SIG-M5 (cell line): ENCODE measurements around the gene ARHGEF17.

ENCODE experiments used
- DNase-seq: peaks from one replicate; lab custom pipeline; 2025; lab: John Stamatoyannopoulos, UW

Gene ARHGEF17

DNA sequence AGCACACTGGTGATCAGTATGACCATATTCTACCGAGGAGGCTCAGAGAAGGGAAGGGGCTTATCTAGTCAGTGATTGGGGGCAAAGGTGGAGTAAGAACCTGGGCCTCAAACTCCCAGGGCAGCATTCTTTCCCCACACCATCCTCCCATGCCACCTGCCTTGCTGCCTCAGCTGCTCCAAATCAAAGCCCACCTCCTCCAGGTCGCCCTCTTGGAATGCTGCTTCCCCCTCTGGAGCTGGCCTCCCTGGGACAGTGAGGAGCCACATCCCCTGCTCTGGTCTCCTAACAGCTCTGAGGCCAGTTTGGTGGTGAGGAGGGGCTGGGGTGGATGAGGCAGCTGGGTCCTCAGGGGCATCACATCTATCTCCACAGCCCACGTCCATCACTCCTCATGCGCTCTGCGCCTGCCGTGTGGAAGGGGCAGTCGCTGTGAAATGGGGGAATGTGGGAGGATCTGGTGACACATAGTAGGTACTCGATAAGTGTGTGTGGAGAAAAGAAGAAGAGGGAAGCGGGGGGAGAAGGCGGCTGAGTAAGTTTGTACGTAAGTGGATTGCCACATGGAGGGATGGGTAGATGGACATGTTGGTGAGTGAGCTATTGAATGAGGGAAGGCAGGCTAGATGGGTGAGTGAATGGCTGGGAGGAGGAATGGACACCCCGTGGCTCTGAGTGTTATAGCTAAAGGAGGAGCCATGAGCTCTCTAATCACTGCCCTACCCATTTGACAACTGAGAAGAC is 16.1 kb upstream of the ARHGEF17 start:
- DNase-seq, result no peak

DNA sequence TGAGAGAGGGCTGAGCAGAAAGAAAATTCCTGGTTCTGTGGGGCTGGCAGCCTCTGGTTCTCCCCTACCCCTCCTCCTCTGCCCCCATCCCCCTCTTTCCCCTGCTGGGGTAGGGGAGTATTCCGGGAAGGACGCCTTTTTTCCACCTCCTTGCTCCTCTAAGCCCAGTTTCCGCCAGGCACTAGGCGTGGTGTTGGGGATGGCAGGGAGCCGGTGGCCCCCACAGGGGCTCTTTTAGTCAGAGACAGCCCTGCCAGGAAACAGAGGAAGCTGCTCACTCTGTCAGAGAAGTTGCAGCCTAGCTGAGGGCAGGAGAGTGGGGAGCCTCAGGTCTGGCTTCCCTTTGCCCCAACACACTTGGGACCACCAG is 15.6 kb upstream of the ARHGEF17 start:
- no peak for DNase-seq

DNA sequence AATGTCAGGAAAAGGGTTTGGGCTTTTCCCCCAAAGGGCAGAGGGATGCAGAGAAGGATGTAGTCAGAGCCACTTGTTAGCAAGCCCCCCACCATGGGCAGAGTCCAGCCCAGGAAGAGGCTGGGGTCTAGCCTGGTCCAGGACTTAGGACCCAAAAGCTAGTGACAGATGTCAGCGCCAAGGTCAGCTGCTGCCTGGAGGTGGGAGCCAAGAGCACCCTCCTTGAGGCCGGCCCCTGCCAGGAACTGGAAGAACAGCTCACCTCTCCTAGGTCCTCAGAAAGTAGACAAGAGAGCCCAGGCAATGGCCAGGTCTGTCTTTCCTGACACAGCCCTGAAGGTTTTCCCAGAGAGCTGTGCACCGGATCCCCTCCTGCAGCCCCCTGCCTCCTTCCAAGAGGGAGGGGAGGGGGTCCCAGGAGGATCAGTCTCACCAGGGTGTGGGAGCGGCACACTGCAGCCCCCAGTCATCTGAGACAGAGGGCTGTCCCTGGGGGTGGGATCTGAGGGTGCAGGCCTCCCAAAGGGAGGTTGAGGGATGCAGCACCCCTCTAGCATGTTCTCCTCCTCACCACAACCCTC is 14.6 kb upstream of the ARHGEF17 start:
- no peak for DNase-seq

DNA sequence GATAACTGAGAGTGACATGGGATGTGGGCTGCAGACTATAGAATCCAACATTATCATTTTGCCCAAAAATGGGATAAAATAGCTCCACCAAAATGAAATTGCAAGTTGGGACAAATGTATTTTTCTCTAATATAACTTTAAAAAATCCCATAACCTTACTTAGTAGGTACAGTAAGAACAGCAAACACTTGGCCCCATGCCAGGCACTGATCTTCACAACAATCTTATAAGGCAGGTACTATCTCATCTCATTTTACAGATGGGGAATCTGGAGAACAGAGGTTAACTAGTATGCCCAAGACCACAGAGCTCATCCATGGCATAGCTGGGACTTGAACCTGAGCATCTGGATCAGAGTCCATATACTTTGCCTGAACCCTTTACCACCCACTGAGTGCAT is 13.5 kb upstream of the ARHGEF17 start:
- no peak for DNase-seq

DNA sequence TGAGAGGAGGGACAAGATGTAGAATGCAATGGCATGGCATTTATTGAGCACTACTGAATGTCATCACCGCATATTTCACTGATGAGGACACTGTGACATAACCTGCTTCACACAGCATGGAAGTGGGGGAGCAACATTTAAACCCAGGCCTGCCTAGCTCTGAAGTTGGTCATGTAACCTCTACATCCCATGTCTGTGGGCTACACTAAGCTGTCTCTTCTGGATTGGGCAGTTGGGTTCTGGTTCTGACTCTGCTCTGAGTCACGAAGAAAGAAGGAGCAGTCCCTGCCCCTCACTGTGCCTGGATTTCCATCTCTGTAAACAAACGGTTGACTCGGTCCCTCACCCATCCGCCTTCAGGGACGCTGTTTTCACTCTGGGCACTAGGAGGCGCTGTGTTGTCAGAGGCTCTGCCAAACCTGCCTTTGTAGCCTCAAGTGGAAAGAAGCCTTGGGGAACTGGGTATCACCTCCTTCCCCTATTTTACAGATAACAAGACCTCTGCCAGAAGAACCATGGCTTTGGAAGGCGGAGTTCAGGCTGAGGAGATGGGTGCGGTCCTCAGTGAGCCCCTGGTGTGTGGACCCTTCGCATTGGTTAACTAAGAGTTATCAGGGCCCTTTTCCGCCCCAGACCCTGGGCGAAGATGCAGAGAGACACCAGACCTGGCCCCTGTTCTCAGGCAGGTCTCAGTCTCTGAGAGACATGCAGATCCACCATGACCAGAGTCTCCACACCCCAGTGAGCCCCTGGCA is 12.7 kb upstream of the ARHGEF17 start:
- DNase-seq, result no peak

DNA sequence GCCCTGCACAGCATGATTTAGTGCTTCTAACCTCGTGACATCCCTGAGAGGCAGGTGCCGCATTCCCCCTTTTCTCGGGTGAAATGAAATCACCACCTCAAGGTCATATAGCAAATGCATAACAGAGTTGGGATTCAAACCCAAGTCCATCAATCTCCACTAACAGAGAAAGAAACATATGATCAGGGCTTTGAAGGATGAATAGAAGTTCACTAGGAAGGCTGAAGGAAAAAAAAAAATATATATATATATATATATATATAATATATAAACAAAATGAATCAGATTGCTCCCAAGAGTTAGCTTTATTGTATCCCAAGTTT is 12.1 kb upstream of the ARHGEF17 start:
- DNase-seq, result no peak

DNA sequence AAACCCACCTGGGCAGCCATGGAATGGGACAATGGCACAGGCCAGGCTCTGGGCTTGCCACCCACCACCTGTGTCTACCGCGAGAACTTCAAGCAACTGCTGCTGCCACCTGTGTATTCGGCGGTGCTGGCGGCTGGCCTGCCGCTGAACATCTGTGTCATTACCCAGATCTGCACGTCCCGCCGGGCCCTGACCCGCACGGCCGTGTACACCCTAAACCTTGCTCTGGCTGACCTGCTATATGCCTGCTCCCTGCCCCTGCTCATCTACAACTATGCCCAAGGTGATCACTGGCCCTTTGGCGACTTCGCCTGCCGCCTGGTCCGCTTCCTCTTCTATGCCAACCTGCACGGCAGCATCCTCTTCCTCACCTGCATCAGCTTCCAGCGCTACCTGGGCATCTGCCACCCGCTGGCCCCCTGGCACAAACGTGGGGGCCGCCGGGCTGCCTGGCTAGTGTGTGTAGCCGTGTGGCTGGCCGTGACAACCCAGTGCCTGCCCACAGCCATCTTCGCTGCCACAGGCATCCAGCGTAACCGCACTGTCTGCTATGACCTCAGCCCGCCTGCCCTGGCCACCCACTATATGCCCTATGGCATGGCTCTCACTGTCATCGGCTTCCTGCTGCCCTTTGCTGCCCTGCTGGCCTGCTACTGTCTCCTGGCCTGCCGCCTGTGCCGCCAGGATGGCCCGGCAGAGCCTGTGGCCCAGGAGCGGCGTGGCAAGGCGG is 11.4 kb upstream of the ARHGEF17 start:
- DNase-seq, result no peak

DNA sequence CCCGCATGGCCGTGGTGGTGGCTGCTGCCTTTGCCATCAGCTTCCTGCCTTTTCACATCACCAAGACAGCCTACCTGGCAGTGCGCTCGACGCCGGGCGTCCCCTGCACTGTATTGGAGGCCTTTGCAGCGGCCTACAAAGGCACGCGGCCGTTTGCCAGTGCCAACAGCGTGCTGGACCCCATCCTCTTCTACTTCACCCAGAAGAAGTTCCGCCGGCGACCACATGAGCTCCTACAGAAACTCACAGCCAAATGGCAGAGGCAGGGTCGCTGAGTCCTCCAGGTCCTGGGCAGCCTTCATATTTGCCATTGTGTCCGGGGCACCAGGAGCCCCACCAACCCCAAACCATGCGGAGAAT is 10.9 kb upstream of the ARHGEF17 start:
- DNase-seq, result no peak

DNA sequence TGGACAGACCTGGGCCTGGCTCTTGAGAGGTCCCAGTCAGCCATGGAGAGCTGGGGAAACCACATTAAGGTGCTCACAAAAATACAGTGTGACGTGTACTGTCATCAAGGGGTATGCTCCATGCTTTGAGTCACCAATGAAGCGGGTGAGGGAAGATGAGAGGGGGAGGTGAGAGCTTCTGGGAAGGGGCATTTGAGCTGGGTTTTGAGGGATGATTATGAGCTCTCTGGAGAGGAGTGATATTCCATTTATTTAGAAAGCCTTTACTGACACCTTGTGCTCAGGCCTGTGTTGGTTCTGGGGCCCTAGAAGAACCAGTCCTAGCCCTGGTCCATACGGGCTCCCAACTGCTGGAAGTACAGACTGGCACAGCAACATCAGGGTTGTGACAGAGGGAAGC is 10.4 kb upstream of the ARHGEF17 start:
- DNase-seq, result no peak

DNA sequence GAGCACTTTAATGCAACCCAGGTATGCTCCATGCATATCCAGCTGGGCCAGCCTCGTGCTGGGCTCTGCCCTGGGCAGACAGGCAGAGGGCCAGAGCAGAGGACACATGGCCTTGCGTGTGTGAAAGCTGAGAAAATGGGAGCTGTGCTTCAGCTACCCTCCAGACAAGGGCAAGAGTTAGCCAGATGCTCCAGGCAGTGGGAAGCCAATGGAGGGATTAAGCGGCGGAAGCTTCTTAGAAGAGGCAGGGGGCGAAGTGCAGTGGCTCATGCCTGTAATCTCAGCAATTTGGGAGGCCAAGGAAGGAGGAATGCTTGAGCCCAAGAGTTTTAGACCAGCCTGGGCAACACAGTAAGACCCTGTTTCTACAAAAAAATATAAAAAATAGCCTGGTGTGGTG is 9.8 kb upstream of the ARHGEF17 start:
- no peak for DNase-seq

DNA sequence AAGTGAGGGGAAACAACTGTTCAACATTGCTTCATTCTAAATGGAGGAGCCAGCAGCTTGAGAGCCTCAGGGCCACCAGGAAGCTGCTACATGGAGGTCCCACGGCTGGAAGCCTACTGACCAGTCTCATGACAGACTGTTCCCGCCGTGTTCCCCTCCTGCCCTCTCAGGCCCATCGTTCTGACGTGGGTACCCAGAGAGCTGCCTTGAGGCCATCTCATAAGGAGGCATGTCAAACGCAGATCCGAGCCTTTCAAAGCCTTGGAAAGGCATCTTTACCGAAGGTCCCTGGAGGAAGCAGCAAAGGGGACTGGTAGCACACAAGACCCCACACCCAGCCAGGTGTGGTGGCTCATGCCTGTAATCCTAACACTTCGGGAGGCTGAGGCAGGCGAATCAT is 8.3 kb upstream of the ARHGEF17 start:
- no peak for DNase-seq

DNA sequence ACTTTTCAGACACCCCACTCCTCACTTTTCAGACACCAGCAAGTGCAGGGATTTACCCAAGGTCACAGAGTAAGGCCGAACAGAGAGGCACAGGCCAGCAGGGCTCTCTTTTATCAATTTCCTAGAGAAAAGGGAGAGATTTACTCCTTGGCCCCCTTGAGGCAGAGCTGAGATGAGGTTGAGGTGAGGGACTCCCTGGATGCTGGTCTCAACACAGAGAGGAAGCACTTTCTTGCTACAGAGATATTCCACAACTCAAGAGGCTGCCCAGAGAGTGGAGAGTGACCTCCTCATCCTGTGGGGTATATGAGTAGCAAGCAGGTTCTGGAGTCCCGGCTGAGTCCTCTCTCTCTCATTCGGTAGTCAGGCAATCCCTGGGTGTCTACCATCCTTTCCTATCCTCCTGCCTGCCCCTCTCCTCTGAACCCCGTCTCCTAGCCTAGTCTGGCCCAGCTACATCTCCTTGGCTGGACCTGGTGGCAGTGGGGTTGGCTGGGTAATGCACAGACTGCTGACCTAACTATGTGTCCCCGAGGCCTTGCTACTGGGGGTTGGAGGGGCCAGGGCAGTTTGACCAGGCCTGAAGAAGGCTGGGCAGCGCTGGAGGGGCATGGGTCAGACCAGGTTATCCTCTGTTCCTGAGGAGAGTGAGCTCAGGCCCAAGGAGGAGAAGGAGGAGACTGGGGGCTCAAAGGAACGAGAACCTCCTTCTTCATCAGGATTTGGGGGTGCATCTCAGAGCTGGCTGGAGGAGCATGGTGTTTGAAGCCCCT is 1.8 kb upstream of the ARHGEF17 start:
- DNase-seq, result no peak

DNA sequence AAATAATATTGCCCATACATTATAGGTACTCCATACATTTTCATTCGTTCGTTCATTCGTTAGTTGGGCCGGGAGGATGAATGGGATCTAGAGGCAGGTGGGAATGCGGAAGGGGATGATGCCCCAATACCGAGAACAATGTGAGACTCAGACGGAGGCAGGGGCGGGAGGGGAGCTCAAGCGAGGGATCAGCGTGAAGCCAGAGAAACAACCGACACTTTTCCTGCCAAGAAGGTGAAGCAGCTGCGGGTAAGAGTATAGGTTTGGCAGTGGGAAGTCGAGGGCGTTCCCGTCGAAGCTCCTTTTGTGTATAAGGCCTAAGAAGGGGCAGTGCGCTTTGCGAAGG is 1.1 kb upstream of the ARHGEF17 start:
- no peak for DNase-seq

DNA sequence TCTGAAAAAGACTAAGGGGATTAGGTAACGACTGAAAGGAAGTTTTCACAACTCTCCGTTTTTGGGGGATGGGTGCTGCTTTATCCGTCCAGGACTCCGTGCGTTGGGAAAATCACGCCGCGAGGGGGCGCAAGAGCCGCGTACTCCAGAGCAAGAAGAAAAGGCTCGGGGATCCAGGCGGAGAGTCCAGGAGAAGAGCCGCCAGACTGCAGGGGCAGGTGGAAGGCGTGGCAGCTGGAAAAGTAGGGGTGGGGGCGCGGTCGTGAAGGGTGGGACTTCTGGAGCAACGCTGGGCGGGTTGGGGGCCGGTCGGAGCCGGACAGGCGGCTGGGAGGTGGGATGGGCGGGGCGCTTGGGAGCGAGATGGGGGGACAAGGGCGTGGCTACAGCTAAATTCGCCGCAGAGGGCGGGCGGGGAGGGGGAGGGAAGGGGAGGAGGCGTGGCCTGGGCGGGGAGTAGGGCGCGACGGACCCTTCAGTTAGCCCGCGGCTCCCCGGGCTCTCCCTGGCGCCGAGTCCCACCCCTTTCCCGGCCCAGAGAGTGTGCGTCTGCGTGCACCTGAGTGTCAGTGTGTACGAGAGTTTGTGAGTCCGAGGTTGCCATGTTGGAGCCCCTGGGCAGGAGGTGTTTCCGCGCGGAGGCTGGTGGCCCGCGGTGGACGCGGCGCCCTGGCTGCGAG is 613 bp upstream of the ARHGEF17 start:
- peak; percentile 65 for DNase-seq

DNA sequence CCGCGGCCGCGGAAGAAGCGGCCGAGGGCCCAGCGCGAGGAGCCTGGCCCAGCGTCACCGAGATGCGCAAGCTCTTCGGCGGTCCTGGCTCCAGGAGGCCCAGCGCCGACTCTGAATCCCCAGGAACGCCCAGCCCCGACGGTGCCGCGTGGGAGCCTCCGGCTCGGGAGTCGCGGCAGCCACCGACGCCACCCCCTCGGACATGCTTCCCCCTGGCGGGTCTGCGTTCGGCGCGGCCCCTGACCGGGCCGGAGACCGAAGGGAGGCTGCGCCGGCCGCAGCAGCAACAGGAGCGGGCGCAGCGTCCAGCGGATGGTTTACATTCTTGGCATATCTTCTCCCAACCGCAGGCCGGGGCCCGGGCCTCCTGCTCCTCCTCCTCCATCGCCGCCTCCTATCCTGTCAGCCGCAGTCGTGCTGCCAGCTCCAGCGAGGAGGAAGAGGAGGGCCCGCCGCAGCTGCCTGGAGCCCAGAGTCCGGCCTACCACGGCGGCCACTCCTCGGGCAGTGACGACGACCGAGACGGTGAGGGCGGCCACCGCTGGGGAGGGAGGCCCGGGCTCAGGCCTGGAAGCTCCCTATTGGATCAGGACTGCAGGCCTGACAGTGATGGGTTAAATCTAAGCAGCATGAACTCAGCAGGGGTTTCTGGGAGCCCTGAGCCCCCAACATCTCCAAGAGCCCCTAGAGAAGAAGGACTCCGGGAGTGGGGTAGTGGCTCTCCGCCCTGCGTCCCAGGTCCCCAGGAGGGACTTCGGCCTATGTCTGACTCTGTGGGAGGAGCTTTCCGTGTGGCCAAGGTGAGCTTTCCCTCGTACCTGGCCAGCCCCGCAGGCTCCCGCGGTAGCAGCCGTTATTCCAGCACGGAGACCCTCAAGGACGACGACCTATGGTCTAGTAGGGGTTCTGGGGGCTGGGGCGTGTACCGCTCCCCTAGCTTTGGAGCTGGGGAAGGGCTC is 1.2 kb downstream of the ARHGEF17 start:
- DNase-seq, result no peak

DNA sequence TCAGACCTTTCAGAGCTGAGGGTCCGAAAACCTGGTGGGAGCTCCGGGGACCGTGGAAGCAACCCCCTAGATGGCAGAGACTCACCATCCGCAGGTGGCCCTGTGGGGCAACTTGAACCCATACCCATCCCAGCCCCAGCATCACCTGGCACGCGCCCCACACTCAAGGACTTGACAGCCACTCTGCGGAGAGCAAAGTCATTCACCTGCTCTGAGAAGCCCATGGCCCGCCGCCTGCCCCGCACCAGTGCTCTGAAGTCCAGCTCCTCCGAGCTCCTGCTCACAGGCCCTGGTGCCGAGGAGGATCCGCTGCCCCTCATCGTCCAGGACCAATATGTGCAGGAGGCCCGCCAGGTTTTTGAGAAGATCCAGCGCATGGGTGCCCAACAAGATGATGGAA is 2.0 kb downstream of the ARHGEF17 start:
- no peak for DNase-seq

DNA sequence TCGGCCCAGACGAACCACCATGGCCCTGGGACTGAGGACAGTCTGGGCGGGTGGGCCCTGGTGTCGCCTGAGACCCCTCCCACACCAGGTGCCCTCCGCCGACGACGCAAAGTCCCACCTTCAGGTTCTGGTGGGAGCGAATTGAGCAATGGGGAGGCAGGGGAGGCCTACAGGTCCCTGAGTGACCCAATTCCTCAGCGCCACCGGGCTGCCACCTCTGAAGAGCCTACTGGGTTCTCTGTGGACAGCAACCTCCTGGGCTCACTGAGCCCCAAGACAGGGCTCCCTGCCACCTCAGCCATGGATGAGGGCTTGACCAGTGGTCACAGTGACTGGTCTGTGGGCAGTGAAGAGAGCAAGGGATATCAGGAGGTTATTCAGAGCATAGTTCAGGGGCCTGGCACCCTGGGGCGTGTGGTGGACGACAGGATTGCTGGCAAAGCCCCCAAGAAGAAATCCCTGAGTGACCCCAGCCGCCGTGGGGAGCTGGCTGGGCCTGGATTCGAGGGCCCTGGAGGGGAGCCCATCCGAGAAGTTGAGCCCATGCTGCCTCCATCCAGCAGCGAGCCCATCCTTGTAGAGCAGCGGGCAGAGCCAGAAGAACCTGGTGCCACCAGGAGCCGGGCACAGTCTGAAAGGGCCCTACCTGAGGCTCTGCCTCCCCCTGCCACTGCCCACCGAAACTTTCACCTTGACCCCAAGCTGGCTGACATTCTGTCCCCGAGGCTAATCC is 2.8 kb downstream of the ARHGEF17 start:
- no peak for DNase-seq

DNA sequence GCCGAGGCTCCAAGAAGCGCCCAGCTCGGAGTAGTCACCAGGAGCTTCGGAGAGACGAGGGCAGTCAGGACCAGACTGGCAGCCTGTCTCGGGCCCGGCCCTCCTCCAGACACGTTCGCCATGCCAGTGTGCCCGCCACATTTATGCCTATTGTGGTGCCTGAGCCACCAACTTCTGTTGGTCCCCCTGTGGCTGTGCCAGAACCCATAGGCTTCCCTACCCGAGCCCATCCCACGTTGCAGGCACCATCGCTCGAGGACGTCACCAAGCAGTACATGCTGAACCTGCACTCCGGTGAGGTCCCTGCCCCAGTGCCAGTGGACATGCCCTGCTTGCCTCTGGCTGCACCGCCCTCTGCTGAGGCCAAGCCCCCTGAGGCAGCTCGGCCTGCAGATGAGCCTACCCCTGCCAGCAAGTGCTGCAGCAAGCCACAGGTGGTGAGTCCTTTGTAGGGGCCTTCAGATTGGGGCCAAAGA is 3.4 kb downstream of the ARHGEF17 start:
- DNase-seq, result no peak

DNA sequence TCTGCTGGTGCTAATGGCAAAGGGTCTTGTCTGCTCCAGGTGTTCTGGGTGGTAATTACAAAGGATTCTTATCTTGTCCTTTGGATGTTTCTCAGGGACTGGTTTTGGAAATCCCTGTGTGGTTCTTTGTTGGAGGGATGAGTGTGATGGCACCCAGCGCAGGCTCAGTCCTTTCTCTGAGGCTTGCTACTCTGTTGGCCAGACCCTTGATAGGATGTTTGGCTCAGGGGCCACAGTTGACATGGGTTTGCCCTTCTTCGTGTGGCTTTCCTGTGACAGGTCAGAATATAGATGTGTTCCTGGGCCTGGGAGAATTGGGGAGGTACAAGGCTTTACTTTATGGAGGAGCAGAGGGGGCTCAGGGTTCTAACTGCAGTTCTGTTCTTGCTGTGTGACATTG is 4.0 kb downstream of the ARHGEF17 start:
- no peak for DNase-seq

DNA sequence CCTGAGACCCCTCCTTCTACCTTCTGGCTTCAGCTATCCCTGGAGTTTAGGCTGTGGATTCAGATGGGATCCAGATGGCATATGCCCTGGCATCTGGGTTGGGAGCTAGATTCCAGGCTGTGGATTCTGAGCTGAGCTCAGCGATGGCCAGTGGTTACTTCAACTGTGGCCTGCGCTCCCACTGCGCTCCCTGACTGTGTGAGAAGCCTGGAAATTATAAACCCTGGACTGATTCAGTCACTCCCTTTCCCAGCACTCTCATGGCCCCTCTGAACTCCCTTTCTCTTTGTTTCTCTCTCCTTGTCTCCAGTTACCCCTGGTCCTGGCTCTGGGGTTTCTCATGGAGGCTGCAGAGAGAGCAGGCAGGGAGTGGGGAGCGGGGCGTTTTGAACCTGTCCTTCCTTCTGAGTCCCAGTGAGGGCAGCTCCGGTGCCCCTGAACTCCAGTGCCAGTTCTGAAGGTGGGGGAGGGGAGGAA is 4.8 kb downstream of the ARHGEF17 start:
- no peak for DNase-seq
